DLD1 (cell line): Measurements from ENCODE around the gene DPY19L3.
"Not testable (repeated sequence)": the region's sequence is repeated elsewhere in the genome, so short reads cannot be mapped to it uniquely, and the experiment has no call there.

Experiments used
- in situ Hi-C: cut with HindIII; loops from 2 replicates; pipeline ENCODE4 v1.10.0; 2017; ENCODE audit warnings: low sequenced_read_pairs

Gene DPY19L3

GRCh38 chr19:32405431-32406160 is at the start of gene DPY19L3:
Gene DPY19L3, plus strand, starts transcription at chr19:32405770. Its CDS starts 2,484 bp downstream, at chr19:32408254.
- in situ Hi-C loops = no loop called here

- in situ Hi-C loops = no loop called here
Observed at GRCh38 chr19:32357720-32358119, 47.9 kb upstream of the DPY19L3 start.

- in situ Hi-C loops = no loop called here
Observed at GRCh38 chr19:32358321-32358720, 47.2 kb upstream of the DPY19L3 start.

DNA sequence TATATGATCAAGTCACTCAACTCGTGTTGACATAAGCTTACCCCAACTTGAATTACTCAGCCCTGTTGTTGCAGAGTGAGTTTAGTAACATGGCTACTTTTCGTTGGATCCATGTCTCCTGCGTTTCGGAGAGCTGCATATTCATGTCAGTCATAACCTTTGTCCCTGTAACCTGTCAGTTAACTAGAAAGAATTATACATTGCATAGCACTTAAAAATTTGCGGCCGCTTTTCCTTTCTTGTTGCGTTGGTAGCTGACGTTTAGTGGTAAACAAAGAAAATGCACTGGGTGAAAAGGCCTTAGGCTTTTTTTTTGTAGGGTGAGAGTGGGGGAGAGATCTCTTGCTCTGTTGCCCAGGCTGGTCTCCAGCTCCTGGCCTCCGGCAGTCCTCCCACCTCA is 46.0 kb upstream of the DPY19L3 start:
- in situ Hi-C loops = no loop called here

- in situ Hi-C loops = no loop called here
Observed at GRCh38 chr19:32361574-32362317, 43.8 kb upstream of the DPY19L3 start.

GRCh38 chr19:32362318-32362691 is 43.3 kb upstream of the DPY19L3 start:
- in situ Hi-C loops = no loop called here

DNA sequence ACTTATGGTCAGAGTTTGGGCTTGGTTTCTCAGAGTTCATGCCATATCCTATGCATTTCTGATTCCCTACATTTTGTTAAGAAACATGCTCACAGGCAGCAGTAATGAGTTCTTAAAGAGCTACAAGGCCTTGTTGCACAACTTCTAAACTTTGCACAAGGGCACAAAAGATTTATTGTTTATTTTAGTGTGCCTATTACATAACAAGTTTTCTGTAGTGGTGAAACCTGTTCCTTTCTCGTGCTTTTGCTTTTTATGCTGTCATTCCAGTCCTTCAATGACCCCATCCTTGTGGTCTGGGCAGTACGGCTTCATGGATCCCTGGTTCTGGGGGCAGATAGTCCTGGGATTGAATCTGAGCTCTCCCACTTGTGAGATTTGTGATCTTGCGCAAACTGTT is 42.4 kb upstream of the DPY19L3 start:
- in situ Hi-C loops = no loop called here

DNA sequence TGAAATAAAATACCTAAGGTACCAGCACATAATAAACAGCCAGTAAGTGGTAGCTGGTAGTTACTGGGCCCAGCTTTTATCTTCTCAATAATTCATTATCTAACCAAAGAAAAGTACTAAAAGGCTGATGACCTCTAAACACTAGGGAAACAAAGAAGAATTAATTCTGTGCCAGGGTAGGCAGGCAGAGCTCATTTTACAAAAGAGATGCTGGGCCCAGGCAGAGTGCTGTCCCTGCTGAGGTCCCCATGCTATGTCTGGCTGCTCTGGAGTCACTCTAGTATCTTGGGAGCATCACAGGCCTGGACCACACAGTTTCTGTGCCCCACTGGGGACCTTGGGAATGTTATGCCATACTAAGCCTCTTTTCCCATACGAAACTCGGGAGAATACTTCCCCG is 41.9 kb upstream of the DPY19L3 start:
- in situ Hi-C loops = no loop called here

DNA sequence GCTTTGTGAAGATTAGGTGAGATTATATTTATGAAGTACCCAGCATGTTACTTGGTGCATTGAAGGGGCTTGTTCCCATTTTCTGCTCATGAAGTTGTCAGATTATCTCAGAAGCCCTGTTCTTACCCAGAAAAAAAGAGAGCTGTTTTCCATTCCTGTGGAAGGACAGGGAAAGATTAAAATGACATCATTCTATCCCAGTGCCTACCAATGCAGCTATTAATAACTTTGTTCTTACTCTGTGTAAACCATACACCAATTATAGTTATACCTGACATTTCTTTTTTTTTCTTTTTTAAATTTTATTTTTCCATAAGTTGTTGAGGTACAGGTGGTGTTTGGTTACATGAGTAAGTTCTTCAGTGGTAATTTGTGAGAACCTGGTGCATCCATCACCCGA is 41.5 kb upstream of the DPY19L3 start:
- in situ Hi-C loops = no loop called here

DNA sequence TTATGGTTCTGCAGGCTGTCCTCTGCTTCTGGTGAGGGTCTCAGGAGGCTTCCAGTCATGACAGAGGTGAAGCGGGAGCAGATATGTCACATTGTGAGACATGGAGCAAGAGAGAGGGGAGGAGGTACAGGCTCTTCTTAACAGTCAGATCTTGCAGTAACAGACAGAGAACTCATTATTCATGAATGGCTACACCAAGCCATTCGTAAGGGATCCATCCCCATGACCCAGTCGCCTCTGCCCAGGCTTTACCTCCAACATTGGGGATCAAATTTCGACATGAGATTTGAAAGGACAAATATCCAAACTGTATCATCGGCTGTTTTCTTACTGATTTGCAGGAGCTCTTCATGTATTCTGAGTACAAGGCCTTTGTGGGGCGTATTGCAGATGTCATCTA is 38.5 kb upstream of the DPY19L3 start:
- in situ Hi-C loops = no loop called here

DNA sequence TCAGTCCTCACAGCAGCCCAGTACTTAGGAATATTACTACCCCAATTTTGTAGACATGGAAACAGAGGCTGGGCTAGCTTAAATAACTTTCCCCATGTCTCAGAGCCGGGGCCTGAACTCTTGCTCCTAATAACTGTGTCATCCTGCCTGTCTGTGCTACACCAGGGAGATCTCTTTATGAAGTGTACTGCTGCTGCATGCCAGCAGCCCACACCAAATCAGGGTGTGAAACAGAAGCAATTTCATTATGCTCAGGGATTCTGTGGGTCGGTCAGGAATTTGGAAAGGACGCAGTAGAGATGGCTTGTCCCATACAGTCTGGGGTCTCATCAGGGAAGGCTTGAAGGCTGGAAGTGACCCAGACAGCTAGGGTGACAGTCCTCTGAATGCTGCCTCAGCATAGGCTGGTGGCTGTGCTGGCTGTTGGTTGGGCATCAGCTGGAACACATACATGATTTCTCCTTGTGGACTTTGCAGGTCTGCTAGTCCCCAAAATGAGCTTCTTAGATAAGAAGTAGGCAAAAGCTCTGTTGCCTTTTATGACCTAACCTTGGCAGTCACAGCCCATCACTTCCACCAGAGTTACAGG is 37.5 kb upstream of the DPY19L3 start:
- in situ Hi-C loops = no loop called here

DNA sequence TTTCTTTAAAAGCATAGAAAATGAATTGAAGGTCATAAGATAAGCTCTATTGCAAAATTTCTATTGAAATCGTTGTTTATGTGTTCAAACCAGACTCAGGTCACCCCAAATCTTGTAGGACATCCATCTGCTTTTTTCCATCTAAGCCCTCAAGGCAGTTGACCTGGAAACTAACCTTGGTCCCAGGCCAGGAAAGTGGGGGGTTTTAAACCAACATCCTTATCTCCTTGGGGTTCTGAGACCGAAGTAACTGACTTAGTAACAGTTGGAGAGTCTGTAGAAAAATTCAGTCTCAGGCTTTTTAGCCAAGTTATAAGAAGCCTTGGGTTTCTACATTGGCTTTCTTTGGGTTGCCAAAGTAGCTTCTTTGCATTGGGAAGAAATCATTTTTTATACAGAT is 36.8 kb upstream of the DPY19L3 start:
- in situ Hi-C loops = no loop called here

DNA sequence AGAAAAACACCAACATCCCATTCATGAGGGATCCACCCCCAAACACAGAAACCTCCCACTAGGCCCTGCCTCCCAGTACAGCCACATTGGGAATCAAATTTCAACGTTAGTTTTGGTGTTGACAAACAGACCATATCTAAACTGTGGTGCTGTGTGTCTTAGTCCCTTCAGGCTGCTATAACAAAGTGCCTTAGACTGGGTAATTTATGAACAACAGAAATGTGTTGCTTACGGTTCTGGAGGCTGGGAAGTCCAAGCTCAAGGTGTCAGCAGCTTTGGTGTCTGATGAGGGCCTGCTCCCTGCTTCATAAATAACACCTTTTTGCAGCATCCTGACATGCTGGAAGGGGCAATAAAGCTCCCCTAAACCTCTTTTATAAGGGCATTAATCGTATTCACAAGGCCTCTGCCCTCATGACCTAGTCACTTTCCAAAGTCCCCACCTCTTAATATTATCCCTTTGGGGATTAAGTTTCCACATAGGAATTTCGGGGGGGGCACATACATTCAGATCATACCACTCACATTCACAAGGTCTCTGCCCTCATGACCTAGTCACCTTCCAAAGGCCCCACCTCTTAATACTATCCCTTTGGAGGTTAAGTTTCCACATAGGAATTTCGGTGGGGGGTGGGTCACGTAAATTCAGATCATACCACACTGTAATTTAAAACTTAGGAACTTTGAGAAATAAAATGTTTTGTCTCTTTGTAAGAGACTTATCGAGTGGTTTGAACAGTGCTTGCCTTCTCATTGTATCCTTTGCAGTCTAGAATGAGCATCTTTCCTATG is 32.6 kb upstream of the DPY19L3 start:
- in situ Hi-C loops = no loop called here

DNA sequence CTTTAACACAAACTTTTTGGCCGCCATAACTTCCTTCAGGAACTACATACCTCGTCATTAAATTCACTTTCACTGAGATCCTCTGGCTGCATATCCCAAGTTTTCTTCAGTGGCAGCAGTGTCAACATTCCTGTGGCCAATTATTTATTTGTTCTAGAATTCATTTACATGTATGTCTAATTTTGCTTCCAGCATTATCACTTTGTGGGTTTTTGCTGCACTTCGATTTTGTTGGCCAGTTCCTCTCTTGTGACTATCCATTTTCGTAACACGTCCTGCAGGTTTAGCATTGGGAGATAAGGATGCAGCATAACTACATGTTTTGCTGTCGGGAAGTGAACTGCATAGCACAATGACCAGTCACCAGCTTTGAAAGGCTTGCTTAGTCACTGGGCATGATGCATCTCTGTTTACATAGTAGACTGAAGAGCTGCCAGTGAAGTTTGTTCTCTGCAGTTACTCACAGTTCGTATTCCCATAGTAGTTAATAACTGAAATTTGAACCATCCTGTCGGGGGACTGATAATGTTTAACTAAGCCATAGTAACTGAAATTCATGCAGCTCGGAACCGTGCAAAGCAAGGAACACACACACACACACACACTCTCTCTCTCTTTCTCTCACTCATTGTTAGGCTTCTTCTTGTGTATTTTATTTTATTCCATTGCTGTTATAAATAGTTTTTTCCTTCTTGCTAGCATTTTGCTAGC is 31.8 kb upstream of the DPY19L3 start:
- in situ Hi-C loops = no loop called here

- in situ Hi-C loops = not testable (repeated sequence)
Observed at GRCh38 chr19:32374362-32374761, 31.2 kb upstream of the DPY19L3 start.

DNA sequence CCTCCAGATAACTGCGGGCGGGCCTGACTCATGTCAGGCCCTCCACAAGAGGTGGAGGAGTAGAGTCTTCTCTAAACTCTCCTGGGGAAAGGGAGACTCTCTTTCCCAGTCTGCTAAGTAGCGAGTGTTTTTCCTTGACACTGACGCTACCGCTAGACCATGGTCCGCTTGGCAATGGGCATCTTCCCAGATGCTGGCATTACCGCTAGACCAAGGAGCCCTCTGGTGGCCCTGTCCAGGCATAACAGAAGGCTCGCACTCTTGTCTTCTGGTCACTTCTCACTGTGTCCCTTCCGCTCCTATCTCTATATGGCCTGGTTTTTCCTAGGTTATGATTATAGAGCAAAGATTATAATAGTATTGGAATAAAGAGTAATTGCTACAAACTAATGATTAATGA is 28.5 kb upstream of the DPY19L3 start:
- in situ Hi-C loops = not testable (repeated sequence)

DNA sequence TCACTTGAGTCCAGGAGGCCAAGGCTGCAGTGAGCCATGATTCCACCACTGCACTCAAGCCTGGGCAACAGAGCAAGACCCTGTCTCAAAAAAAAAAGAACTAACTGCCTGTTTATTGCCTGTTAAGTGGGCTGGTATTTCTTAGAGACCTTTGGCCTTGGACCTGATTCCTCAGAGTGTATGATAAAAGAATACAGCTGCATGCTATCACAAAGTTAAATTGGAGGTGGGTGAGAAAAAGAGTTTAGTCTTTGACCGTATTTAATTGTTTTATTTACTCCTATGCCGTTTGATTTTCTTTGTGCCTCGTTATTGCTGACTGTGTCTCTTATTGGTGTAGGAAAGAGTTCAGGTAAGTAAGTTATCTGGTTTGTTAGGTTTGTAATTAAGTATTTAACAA is 25.3 kb upstream of the DPY19L3 start:
- in situ Hi-C loops = no loop called here

- in situ Hi-C loops = no loop called here
Observed at GRCh38 chr19:32387701-32388392, 17.7 kb upstream of the DPY19L3 start.

GRCh38 chr19:32388393-32388855 is 17.1 kb upstream of the DPY19L3 start:
- in situ Hi-C loops = no loop called here

DNA sequence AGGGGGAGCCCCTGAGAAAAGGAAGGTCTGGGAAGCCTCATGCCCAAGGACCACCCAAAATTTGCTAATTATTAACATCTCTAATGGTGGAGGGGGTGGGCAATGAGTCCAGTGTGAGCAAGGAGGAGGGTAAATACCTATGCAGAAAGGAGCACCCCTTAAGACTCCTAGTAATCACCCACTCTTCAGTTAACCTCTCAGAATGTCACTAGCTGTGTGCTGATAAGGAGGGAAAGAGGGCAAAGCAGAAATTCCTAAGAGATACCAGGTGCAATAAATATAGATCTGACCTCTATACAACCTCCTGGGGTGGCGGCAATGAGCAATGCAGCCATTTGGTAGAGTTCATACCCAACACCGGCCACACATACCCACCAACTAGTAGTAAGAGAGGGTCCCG is 12.7 kb upstream of the DPY19L3 start:
- in situ Hi-C loops = no loop called here
